Fibroblast of villous mesenchyme (primary cell): ENCODE data around the gene C2orf92. TPM values are rescaled to one million over a fixed set of nuclear protein-coding genes. Genes with fewer than 3 reads are reported as not detected.

Experiments used
- DNase-seq: peaks from one replicate; pipeline ENCODE4 v3.0.0-alpha.2; 2010; ENCODE audit warnings: low read depth
- H3K4me3 ChIP-seq: 2 replicates; pipeline ENCODE4 v1.5.1; 2011; ENCODE audit warnings: low read depth, mild to moderate bottlenecking, low read length
- total RNA-seq: library from RNA; depleted of rRNA; stranded (reverse); fragments of >200 nt; gene quantifications from 2 replicates; pipeline ENCODE4 v1.2.3, GENCODE V29; 2012
- TF ChIP-seq, protein P1 (sequence below): IDR thresholded peaks from 2 replicates; pipeline ENCODE4 v1.5.1; 2012; ENCODE audit warnings: low read depth, mild to moderate bottlenecking, low read length; ENCODE audit not compliant: insufficient read depth

C2orf92 gene
- total RNA-seq, 1 donor: 6.0 TPM

DNA sequence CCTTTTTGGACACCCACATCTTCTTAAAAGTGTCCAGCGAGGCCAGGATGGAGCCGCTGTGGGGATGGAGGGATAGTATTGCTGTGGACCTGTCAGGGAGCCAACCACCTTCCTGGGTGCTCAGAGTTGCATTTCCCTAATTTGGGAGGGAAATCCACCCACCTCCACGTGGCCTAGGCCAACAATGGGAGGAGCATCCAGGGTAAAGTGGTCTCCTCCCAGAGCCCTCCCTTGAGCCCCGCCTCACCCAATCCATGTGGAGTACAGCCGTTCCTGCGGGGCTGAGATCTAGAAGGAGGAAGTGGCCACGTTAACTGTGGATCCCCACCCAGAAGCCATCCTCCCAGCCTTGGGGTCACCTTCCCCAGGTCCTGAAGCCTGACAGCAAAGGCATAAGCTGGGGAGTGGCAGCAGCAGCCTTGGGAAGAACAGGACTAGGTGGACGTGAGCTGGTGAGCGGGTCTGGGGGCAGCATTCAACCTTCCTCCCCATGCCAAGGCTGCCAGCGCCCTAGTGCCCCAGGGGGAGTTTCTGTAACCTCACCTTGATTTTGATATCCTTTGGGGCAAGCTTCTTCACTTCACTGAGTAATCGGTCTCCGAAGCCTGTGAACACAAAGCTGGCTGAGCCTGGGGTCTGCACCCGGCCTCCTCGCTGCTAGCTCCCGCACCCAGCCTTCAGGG lies 12.5 kb upstream of the C2orf92 start:
- H3K4me3 ChIP-seq: no peak overlapping the region
- TF ChIP-seq, protein P1, sequence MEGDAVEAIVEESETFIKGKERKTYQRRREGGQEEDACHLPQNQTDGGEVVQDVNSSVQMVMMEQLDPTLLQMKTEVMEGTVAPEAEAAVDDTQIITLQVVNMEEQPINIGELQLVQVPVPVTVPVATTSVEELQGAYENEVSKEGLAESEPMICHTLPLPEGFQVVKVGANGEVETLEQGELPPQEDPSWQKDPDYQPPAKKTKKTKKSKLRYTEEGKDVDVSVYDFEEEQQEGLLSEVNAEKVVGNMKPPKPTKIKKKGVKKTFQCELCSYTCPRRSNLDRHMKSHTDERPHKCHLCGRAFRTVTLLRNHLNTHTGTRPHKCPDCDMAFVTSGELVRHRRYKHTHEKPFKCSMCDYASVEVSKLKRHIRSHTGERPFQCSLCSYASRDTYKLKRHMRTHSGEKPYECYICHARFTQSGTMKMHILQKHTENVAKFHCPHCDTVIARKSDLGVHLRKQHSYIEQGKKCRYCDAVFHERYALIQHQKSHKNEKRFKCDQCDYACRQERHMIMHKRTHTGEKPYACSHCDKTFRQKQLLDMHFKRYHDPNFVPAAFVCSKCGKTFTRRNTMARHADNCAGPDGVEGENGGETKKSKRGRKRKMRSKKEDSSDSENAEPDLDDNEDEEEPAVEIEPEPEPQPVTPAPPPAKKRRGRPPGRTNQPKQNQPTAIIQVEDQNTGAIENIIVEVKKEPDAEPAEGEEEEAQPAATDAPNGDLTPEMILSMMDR: no peak
- no peak for DNase-seq

DNA sequence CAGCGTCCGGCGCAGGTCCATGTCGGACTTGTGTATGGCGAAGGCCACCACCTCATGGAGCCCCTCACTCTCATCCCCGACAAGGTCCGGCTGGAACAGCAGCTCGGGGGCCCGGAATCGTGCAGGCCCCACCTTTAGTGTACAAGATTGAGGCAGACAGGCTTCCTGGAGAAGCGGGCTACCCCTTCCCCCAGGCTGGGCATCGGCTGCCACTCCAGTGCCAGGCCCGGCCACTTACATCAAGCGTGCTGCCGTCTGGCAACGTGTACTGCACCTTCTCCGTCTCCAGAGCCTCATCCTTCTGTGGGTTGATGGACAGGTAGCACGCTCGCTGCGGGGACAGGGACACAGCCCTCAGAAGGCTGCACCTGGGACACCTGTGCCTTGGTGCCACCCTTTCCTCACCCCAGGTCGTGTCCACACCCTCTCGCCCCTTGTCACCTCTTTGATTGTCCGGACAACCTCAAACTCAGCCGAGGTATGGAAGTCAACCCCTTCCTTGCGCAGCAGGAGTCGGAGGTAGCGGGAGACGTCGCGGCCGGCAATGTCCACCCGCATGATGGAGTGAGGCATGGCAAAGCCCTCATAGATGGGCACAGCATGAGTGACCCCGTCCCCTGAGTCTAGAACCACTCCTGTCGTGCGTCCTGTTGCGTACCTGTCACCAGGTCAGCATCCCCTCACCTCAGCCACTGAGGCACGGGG lies 11.4 kb upstream of the C2orf92 start:
- H3K4me3 ChIP-seq: no peak overlapping the region
- no peak for DNase-seq
- TF ChIP-seq, protein P1: no peak

DNA sequence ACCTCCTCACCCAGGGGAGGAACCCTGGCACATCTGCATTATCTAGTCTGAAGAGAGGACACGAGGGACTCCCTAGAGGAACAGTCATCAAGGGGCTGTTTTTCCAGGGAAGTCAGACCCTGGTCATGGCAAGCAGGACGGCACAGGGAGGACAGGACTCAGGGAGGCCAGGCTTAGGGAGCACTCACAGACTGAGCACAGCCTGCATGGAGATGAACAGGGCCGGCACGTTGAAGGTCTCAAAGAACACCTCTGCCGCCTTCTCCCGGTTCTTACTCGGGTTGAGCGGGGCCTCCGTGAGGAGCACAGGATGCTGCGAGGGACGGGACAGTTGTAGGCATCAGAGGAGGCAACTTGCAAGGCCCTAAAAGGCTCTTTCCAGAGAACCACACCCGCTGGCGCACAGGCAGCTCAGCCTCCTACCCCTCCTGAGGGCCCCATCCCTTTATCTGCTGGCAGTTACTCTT lies 10.8 kb upstream of the C2orf92 start:
- no peak overlapping the region for H3K4me3 ChIP-seq
- DNase-seq: no peak
- TF ChIP-seq, protein P1: no peak

DNA sequence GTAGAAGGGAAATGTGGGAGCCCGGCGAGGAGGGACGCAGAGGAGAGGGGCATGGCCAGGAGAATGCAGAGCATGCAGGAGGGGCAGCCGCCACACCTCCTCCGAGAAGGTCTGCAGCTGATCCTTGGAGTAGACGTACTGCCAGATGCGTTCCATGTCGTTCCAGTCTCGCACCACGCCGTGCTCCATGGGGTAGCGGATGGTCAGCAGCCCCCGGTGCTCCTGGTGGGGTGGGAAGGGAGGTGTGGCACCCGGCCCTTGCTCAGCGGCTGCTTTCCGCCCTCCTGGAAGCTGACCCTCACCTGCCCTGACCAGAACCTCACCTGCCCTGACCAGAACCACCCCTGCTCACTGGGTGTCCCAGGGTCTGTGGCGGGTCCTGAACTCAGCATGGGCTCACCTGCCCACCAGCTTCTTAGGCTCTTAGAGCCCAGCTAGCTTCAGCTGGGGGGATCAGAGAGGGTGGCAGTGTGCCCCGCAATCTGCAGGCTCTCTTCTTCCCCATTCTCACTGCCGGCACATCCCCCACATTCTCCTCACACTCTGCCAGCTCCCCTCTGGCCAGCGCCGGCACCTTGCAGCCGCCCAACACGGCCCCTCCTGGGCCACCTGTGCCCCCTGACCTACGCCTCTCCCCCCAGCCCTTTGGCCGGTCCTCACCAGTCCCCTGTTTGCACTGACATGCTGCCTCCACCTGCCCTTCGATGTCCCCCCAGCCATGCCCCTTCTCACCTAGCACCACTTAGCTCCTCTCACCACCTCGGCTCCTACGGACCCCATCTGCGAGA lies 10.1 kb upstream of the C2orf92 start:
- DNase-seq: no peak
- TF ChIP-seq, protein P1: no peak
- H3K4me3 ChIP-seq: no peak overlapping the region

DNA sequence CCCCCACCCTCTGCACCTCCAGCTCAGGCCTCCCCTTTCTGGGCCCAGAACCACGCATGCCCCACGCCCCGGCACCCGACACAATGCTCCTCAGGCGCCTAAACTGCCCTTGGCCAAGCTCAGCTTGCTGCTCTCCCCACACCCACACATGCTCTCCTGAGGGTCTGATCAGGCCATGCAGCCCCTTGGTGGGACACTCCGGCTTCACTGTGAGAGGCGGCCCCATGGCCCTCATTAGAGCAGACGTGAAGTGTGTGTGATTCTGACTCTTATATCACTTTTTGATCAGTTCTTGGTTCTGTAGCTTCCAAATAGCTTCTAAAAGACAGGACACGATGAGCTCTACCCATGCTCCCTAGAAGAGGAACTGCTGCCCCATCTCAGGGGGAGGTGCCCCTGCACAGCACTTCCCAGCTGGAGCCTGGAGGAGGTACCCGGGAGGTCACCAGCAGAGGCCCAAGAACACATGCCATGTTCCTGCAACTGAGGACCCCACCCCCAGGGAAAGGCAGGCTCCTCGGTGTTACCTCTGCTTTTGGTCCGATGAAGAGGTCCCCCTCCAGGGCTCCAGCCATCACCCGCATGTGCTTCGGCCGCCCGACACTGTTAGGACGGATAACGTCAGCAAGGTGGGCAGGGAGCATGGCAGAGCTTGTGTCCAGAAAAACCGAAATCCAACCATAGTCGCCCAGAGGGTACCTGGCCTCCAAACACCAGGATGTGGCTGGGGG lies 9.3 kb upstream of the C2orf92 start:
- no peak for DNase-seq
- TF ChIP-seq, protein P1: no peak
- no peak overlapping the region for H3K4me3 ChIP-seq

DNA sequence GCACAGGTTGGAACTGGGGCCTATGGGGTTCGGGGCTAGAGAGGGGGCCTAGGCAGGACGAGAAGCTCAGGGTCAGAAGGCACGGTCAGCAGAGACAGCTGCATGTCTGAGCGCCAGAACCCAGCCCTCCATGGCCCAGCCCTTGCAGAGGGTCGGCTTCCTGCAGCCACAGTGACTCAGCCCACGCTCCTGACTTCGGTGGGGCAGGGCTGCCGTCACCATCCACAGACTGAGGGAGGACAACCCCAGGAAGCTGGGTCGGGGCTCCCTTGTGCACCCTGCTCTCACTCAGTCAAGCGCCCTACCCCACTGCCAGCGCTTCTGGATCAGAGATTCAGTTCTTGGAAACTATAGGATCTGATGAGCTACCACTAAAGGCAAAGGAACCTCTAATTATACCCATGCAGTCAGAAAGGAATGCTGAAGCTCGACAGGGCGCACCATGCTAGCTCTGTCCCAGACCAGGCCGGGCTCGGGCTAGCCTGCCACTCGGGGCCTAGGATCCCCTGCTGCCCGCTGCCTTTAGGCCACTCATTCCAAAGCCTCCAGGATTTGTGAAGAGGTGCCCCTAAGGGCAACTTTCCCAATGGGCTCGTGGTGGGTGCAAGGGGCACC lies 8.6 kb upstream of the C2orf92 start:
- TF ChIP-seq, protein P1: no peak
- H3K4me3 ChIP-seq: no peak overlapping the region
- DNase-seq: peak; percentile 18
